Measurements from ENCODE around the gene XAB2.
A peak's percentile ranks its signal among the peaks of the same experiment; 100 is the strongest.

XAB2 gene

GRCh38 chr19:7629347-7630054 lies at the start of gene XAB2, which contains the start of gene PET100:
XAB2 (minus strand) TSS chr19:7629545; CDS start chr19:7629527, 18 bp downstream.
PET100 (plus strand) TSS chr19:7629793; CDS start chr19:7629834, 41 bp downstream.
- DNase-seq (ENCODE audit: low spot score): peak; percentile 99

GRCh38 chr19:7677669-7678311 lies 48.4 kb upstream of the XAB2 start:
- DNase-seq (ENCODE audit: low spot score): no peak

GRCh38 chr19:7676854-7677253 lies 47.5 kb upstream of the XAB2 start, which contains the start of gene MCEMP1:
MCEMP1 (plus strand) TSS chr19:7677090; CDS start chr19:7677121, 31 bp downstream.
- no peak for DNase-seq (ENCODE audit: low spot score)

GRCh38 chr19:7676376-7676775 lies 47.0 kb upstream of the XAB2 start:
- no peak for DNase-seq (ENCODE audit: low spot score)

- DNase-seq (ENCODE audit: low spot score): peak; percentile 82
Measured at GRCh38 chr19:7674010-7675005, 45.0 kb upstream of the XAB2 start.

- DNase-seq (ENCODE audit: low spot score): no peak
Measured at GRCh38 chr19:7672522-7672921, 43.2 kb upstream of the XAB2 start.

GRCh38 chr19:7670790-7671189 lies 41.4 kb upstream of the XAB2 start:
- DNase-seq (ENCODE audit: low spot score): no peak

- DNase-seq (ENCODE audit: low spot score): no peak
Measured at GRCh38 chr19:7670150-7670783, 40.9 kb upstream of the XAB2 start.

GRCh38 chr19:7669641-7670040 lies 40.3 kb upstream of the XAB2 start:
- DNase-seq (ENCODE audit: low spot score): no peak

- no peak for DNase-seq (ENCODE audit: low spot score)
Measured at GRCh38 chr19:7668842-7669241, 39.5 kb upstream of the XAB2 start, which contains the start of gene RETN. RETN (plus strand) TSS chr19:7669049; CDS start chr19:7669327, 278 bp downstream.

GRCh38 chr19:7665076-7665475 lies 35.7 kb upstream of the XAB2 start:
- no peak for DNase-seq (ENCODE audit: low spot score)

- DNase-seq (ENCODE audit: low spot score): no peak
Measured at GRCh38 chr19:7663706-7664105, 34.4 kb upstream of the XAB2 start.

GRCh38 chr19:7662657-7663056 lies 33.3 kb upstream of the XAB2 start:
- DNase-seq (ENCODE audit: low spot score): no peak

- DNase-seq (ENCODE audit: low spot score): no peak
Measured at GRCh38 chr19:7661744-7662538, 32.6 kb upstream of the XAB2 start.

GRCh38 chr19:7658219-7658686 lies 28.9 kb upstream of the XAB2 start:
- DNase-seq (ENCODE audit: low spot score): peak; percentile 93

- DNase-seq (ENCODE audit: low spot score): no peak
Measured at GRCh38 chr19:7657131-7657751, 27.9 kb upstream of the XAB2 start.

GRCh38 chr19:7655581-7655980 lies 26.2 kb upstream of the XAB2 start:
- no peak for DNase-seq (ENCODE audit: low spot score)

GRCh38 chr19:7654401-7654800 lies 25.1 kb upstream of the XAB2 start:
- no peak for DNase-seq (ENCODE audit: low spot score)

- peak; percentile 81 for DNase-seq (ENCODE audit: low spot score)
Measured at GRCh38 chr19:7652061-7652641, 22.8 kb upstream of the XAB2 start.

- no peak for DNase-seq (ENCODE audit: low spot score)
Measured at GRCh38 chr19:7650148-7650547, 20.8 kb upstream of the XAB2 start.

Measured in germinal center (tissue), 1 donor.